Esophagus squamous epithelium (tissue), 5 donors: Measurements from ENCODE around the gene FAM3C. TPM values are rescaled to one million over a fixed set of nuclear protein-coding genes. Genes with fewer than 3 reads are reported as not detected.

Experiments used
- DNase-seq: peaks from one replicate; lab custom pipeline; 2025; lab: John Stamatoyannopoulos, UW
- H3K27ac ChIP-seq, 4 donors: fragments of 200-600 bp; sonication (generic); one replicate each; pipeline ENCODE4 v1.5.1; 2016 to 2019; ENCODE audit warnings: mild to moderate bottlenecking in 1 of 4
- H3K27me3 ChIP-seq, 4 donors: fragments of 200-600 bp; sonication (generic); 1 replicate in 3 of 4; 2 replicates in 1 of 4; pipeline versions ENCODE4 v1.5.1 to v1.6.0; 2017 to 2021; ENCODE audit warnings: antibody characterized with exemption in 1 of 4
- H3K36me3 ChIP-seq, 3 donors: fragments of 200-600 bp; sonication (generic); one replicate each; pipeline ENCODE4 v1.5.1; 2016 to 2019
- H3K4me1 ChIP-seq, 3 donors: fragments of 200-600 bp; sonication (generic); one replicate each; pipeline ENCODE4 v1.5.1; 2017 to 2019
- H3K4me3 ChIP-seq, 4 donors: fragments of 200-600 bp; sonication (generic); 1 replicate in 3 of 4; 2 replicates in 1 of 4; pipeline ENCODE4 v1.5.1; 2016 to 2019; ENCODE audit warnings: mild to moderate bottlenecking in 2 of 4, moderate library complexity in 1 of 4
- H3K9me3 ChIP-seq, 3 donors: fragments of 200-600 bp; sonication (generic); one replicate each; pipeline ENCODE4 v1.5.1; 2016 to 2019
- CTCF ChIP-seq, 6 experiments: fragments of 450-650 bp in 4 of 6; fragments of 200-600 bp in 2 of 6; sonication (generic) in 2 of 6; IDR thresholded peaks; one replicate each; pipeline ENCODE4 v1.5.1; 2016 to 2019; ENCODE audit warnings: antibody characterized with exemption in 6 of 6, mild to moderate bottlenecking in 4 of 6, moderate library complexity in 4 of 6
- POLR2A ChIP-seq, 4 donors: fragments of 450-650 bp; IDR thresholded peaks; one replicate each; pipeline ENCODE4 v1.6.1; 2017; ENCODE audit warnings: antibody characterized with exemption in 4 of 4, mild to moderate bottlenecking in 4 of 4, moderate library complexity in 3 of 4
- WGBS, 2 donors: methylation state at CpG; one replicate each; pipeline ENCODE4 v1.1.5; 2018; 5-methylcytosine and 5-hydroxymethylcytosine counted together
- intact Hi-C: fragments of 100-400 bp; cut with DNase I; formaldehyde crosslinking; loops from one replicate; pipeline ENCODE4 v1.15.0; 2022
- total RNA-seq, 4 donors: library from RNA; depleted of rRNA; stranded (reverse); fragments of >200 nt; gene quantifications; one replicate each; pipeline ENCODE4 v1.1.0, GENCODE V29; 2016
- donor health status: DM: yes; HTN: yes; CAD: no.

FAM3C gene
- total RNA-seq, 4 donors from 2014 or later = 21.8 to 48.1 (median 45.8) TPM

- Histone ChIP-seq H3K4me3 (no peak overlapping the region), H3K9me3 (no peaks in the 10 kb centered on the region), H3K36me3 (no peaks in the 10 kb centered on the region), H3K4me1 (peaks cover 3 to 26% (median 6%) of the 10 kb centered on the region in 3 donors), H3K27me3 (no peaks in the 10 kb centered on the region), H3K27ac (no peak overlapping the region)
- 73 to 79% methylated on average over 5 of the region's 5 CpGs for WGBS, 2 donors
- TF ChIP-seq CTCF (IDR thresholded peaks at IDR 0.05) = peak in 1 of 6 experiments; percentile 25
- TF ChIP-seq POLR2A (IDR thresholded peaks at IDR 0.05) = no peak
- intact Hi-C loops = no loop called here
- no peak for DNase-seq
Observed at GRCh38 chr7:121398246-121398645, 2.1 kb upstream of the FAM3C start.

GRCh38 chr7:121397822-121398221 is 1.7 kb upstream of the FAM3C start:
- H3K4me1 ChIP-seq = peaks cover 3 to 26% (median 6%) of the 10 kb centered on the region in 3 donors
- no peak for TF ChIP-seq POLR2A (IDR thresholded peaks at IDR 0.05)
- TF ChIP-seq CTCF (IDR thresholded peaks at IDR 0.05) = no peak
- intact Hi-C loops = no loop called here
- no peak overlapping the region for H3K27ac ChIP-seq
- H3K27me3 ChIP-seq = no peaks in the 10 kb centered on the region
- H3K4me3 ChIP-seq = no peak overlapping the region
- DNase-seq = no peak
- H3K36me3 ChIP-seq = no peaks in the 10 kb centered on the region
- 60 to 76% methylated on average over 2 of the region's 2 CpGs for WGBS, 2 donors
- no peaks in the 10 kb centered on the region for H3K9me3 ChIP-seq

- intact Hi-C loops = no loop called here
- no peak for DNase-seq
- H3K27ac ChIP-seq = no peak overlapping the region
- H3K4me3 ChIP-seq = no peak overlapping the region
- 95 to 96% methylated on average over 3 of the region's 3 CpGs for WGBS, 2 donors
- peaks cover 3 to 26% (median 6%) of the 10 kb centered on the region in 3 donors for H3K4me1 ChIP-seq
- no peaks in the 10 kb centered on the region for H3K27me3 ChIP-seq
- H3K36me3 ChIP-seq = peaks cover 0 to 2% (median 0%) of the 10 kb centered on the region in 3 donors
- no peaks in the 10 kb centered on the region for H3K9me3 ChIP-seq
- no peak for TF ChIP-seq POLR2A (IDR thresholded peaks at IDR 0.05)
- TF ChIP-seq CTCF (IDR thresholded peaks at IDR 0.05) = no peak
Observed at GRCh38 chr7:121397361-121397760, 1.3 kb upstream of the FAM3C start.

- H3K9me3 ChIP-seq = no peaks in the 10 kb centered on the region
- H3K4me1 ChIP-seq = peaks cover 3 to 33% (median 6%) of the 10 kb centered on the region in 3 donors
- intact Hi-C loops = no loop called here
- peaks cover 0 to 6% (median 0%) of the 10 kb centered on the region in 3 donors for H3K36me3 ChIP-seq
- H3K4me3 ChIP-seq = peak overlapping the region; percentile 69 to 91 (median 85)
- TF ChIP-seq POLR2A (IDR thresholded peaks at IDR 0.05) (no peak), CTCF (IDR thresholded peaks at IDR 0.05) (no peak)
- H3K27ac ChIP-seq = peak overlapping the region; percentile 82 to 91 (median 89)
- 2 to 4% methylated on average over 6 to 12 of the region's 30 CpGs for WGBS, 2 donors
- DNase-seq = no peak
- H3K27me3 ChIP-seq = no peaks in the 10 kb centered on the region
Observed at GRCh38 chr7:121395494-121395960, 581 bp downstream of the FAM3C start.

GRCh38 chr7:121394709-121395140 is 1.4 kb downstream of the FAM3C start:
- Histone ChIP-seq H3K4me1 (peaks cover 3 to 41% (median 6%) of the 10 kb centered on the region in 3 donors), H3K36me3 (peaks cover 0 to 6% (median 0%) of the 10 kb centered on the region in 3 donors), H3K27me3 (no peaks in the 10 kb centered on the region), H3K9me3 (no peaks in the 10 kb centered on the region), H3K4me3 (peak overlapping the region in 2 of 4 donors; percentile 82 to 91), H3K27ac (peak overlapping the region in 1 of 4 donors; percentile 82)
- no peak for DNase-seq
- 40 to 49% methylated on average over 7 of the region's 7 CpGs for WGBS, 2 donors
- TF ChIP-seq POLR2A (IDR thresholded peaks at IDR 0.05) (no peak), CTCF (IDR thresholded peaks at IDR 0.05) (no peak)
- intact Hi-C loops = no loop called here
